Neural cell (in vitro differentiated cells): Measurements from ENCODE around the gene ADAT1. TPM values are rescaled to one million over a fixed set of nuclear protein-coding genes. Genes with fewer than 3 reads are reported as not detected.

Source experiments
- H2AFZ ChIP-seq: fragments of 200-600, 300-800 bp; sonication (generic), shearing (Covaris generic); 2 replicates; pipeline ENCODE4 v1.6.0; 2014; ENCODE audit warnings: low read depth, mild to moderate bottlenecking, antibody characterized with exemption, low read length, moderate library complexity
- H3F3A ChIP-seq: fragments of 200-600 bp; shearing (Covaris generic); 2 replicates; pipeline ENCODE4 v1.6.1; 2016; ENCODE audit warnings: mild to moderate bottlenecking, moderate library complexity, mixed read lengths, antibody characterized with exemption, low read length; ENCODE audit not compliant: insufficient read depth, poor library complexity, severe bottlenecking
- H3K27ac ChIP-seq: fragments of 200-600, 300-800 bp; sonication (generic), shearing (Covaris generic); 2 replicates; pipeline ENCODE4 v1.5.1; 2014; ENCODE audit warnings: mild to moderate bottlenecking, low read length, moderate library complexity
- H3K27me3 ChIP-seq: fragments of 300-800, 200-600 bp; sonication (generic), shearing (Covaris generic); 2 replicates; pipeline ENCODE4 v1.6.0; 2014; ENCODE audit warnings: mild to moderate bottlenecking, low read depth, low read length, moderate library complexity; ENCODE audit not compliant: insufficient read depth
- H3K36me3 ChIP-seq: fragments of 300-800, 200-600 bp; sonication (generic), shearing (Covaris generic); 2 replicates; pipeline ENCODE4 v1.5.1; 2014; ENCODE audit warnings: mild to moderate bottlenecking, antibody characterized with exemption, low read length, moderate library complexity; ENCODE audit not compliant: insufficient read depth
- H3K4me2 ChIP-seq: fragments of 300-800, 200-600 bp; sonication (generic), shearing (Covaris generic); 2 replicates; pipeline ENCODE4 v1.6.0; 2014; ENCODE audit warnings: mild to moderate bottlenecking, low read length
- H3K4me3 ChIP-seq: fragments of 300-800, 200-600 bp; sonication (generic), shearing (Covaris generic); 2 replicates; pipeline ENCODE4 v1.5.1; 2014; ENCODE audit warnings: mild to moderate bottlenecking, low read length, moderate library complexity
- H3K79me2 ChIP-seq: fragments of 200-600 bp; shearing (Covaris generic); replicated peaks from 2 replicates; pipeline ENCODE4 v1.6.0; 2014; ENCODE audit warnings: mild to moderate bottlenecking, low read length, moderate library complexity; ENCODE audit not compliant: insufficient read depth
- H3K9ac ChIP-seq: fragments of 300-800, 200-600 bp; sonication (generic), shearing (Covaris generic); 2 replicates; pipeline ENCODE4 v1.6.1; 2016; ENCODE audit warnings: mild to moderate bottlenecking, low read length, mixed read lengths
- H3K9me2 ChIP-seq: fragments of 200-600 bp; shearing (Covaris generic); 2 replicates; pipeline ENCODE4 v1.6.1; 2016; ENCODE audit warnings: mild to moderate bottlenecking, low read length, mixed read lengths; ENCODE audit not compliant: insufficient read depth
- H3K9me3 ChIP-seq: fragments of 200-600, 300-800 bp; sonication (generic), shearing (Covaris generic); 2 replicates; pipeline ENCODE4 v1.6.1; 2016; ENCODE audit warnings: mild to moderate bottlenecking, mixed run types, low read length, moderate library complexity, mixed read lengths
- H4K20me1 ChIP-seq: fragments of 200-600 bp; shearing (Covaris generic); 2 replicates; pipeline ENCODE4 v1.6.1; 2016; ENCODE audit warnings: mild to moderate bottlenecking, mixed run types; ENCODE audit not compliant: insufficient read depth
- CTCF ChIP-seq: fragments of 450-650 bp; IDR thresholded peaks from 2 replicates; pipeline ENCODE4 v1.5.1; 2014; ENCODE audit warnings: antibody characterized with exemption, mild to moderate bottlenecking, moderate library complexity; ENCODE audit not compliant: poor library complexity, severe bottlenecking
- EP300 ChIP-seq: fragments of 450-650 bp; conservative IDR thresholded peaks from 2 replicates; pipeline ENCODE4 v1.6.1; 2014; ENCODE audit warnings: antibody characterized with exemption, mild to moderate bottlenecking, moderate library complexity; ENCODE audit not compliant: poor library complexity, severe bottlenecking
- EZH2 ChIP-seq: fragments of 200-600, 300-800 bp; shearing (Covaris generic), sonication (generic); IDR thresholded peaks from 2 replicates; pipeline ENCODE4 v1.6.1; 2014; ENCODE audit warnings: antibody characterized with exemption, low read length, borderline replicate concordance, mild to moderate bottlenecking; ENCODE audit not compliant: insufficient read depth, poor library complexity, severe bottlenecking
- MXI1 ChIP-seq: fragments of 450-650 bp; conservative IDR thresholded peaks from 2 replicates; pipeline ENCODE4 v1.6.1; 2014; ENCODE audit warnings: antibody characterized with exemption, mild to moderate bottlenecking; ENCODE audit not compliant: poor library complexity, severe bottlenecking
- POLR2AphosphoS5 ChIP-seq: IDR thresholded peaks from 2 replicates; pipeline ENCODE4 v1.6.1; 2012
- RAD21 ChIP-seq: fragments of 450-650 bp; conservative IDR thresholded peaks from 2 replicates; pipeline ENCODE4 v1.6.1; 2014; ENCODE audit warnings: antibody characterized with exemption, mild to moderate bottlenecking, moderate library complexity
- SMC3 ChIP-seq: fragments of 450-650 bp; conservative IDR thresholded peaks from 2 replicates; pipeline ENCODE4 v1.6.1; 2014; ENCODE audit warnings: antibody characterized with exemption, mild to moderate bottlenecking, moderate library complexity; ENCODE audit not compliant: poor library complexity
- TAF1 ChIP-seq: IDR thresholded peaks from 2 replicates; pipeline ENCODE4 v1.6.1; 2012; ENCODE audit warnings: low read depth
- polyA plus RNA-seq: library from polyadenylated mRNA; depleted of rRNA; stranded (reverse); fragments of >200 nt; gene quantifications from 2 replicates; pipeline ENCODE4 v1.2.3, GENCODE V29; 2014
- TF ChIP-seq, protein P1 (sequence below): IDR thresholded peaks from 2 replicates; pipeline ENCODE4 v1.6.1; 2012; ENCODE audit warnings: borderline replicate concordance

The ADAT1 gene
- polyA plus RNA-seq, 1 donor from 2014 or later = 62.8 TPM

GRCh38 chr16:75552951-75553350 lies 70.1 kb downstream of the ADAT1 start:
- no peak for TF ChIP-seq TAF1
- TF ChIP-seq CTCF = no peak
- Histone ChIP-seq H3K4me2 (no peak overlapping the region), H3K4me3 (no peak overlapping the region), H2AFZ (no peak overlapping the region), H3K9me2 (no peaks in the 10 kb centered on the region), H3K27ac (no peak overlapping the region), H3K79me2 (peaks cover 5% of the 10 kb centered on the region), H4K20me1 (no peaks in the 10 kb centered on the region), H3K27me3 (no peaks in the 10 kb centered on the region), H3K36me3 (no peaks in the 10 kb centered on the region), H3F3A (no peaks in the 10 kb centered on the region), H3K9ac (no peak overlapping the region), H3K9me3 (no peaks in the 10 kb centered on the region)

GRCh38 chr16:75550211-75550662 lies 72.8 kb downstream of the ADAT1 start:
- TF ChIP-seq SMC3 = no peak
- TF ChIP-seq CTCF = no peak
- no peak for TF ChIP-seq EZH2
- TF ChIP-seq TAF1 = no peak
- no peak for TF ChIP-seq EP300
- TF ChIP-seq, protein P1, sequence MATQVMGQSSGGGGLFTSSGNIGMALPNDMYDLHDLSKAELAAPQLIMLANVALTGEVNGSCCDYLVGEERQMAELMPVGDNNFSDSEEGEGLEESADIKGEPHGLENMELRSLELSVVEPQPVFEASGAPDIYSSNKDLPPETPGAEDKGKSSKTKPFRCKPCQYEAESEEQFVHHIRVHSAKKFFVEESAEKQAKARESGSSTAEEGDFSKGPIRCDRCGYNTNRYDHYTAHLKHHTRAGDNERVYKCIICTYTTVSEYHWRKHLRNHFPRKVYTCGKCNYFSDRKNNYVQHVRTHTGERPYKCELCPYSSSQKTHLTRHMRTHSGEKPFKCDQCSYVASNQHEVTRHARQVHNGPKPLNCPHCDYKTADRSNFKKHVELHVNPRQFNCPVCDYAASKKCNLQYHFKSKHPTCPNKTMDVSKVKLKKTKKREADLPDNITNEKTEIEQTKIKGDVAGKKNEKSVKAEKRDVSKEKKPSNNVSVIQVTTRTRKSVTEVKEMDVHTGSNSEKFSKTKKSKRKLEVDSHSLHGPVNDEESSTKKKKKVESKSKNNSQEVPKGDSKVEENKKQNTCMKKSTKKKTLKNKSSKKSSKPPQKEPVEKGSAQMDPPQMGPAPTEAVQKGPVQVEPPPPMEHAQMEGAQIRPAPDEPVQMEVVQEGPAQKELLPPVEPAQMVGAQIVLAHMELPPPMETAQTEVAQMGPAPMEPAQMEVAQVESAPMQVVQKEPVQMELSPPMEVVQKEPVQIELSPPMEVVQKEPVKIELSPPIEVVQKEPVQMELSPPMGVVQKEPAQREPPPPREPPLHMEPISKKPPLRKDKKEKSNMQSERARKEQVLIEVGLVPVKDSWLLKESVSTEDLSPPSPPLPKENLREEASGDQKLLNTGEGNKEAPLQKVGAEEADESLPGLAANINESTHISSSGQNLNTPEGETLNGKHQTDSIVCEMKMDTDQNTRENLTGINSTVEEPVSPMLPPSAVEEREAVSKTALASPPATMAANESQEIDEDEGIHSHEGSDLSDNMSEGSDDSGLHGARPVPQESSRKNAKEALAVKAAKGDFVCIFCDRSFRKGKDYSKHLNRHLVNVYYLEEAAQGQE = no peak
- TF ChIP-seq MXI1 = no peak
- TF ChIP-seq POLR2AphosphoS5 = no peak
- no peak for TF ChIP-seq RAD21
- H3K9me2 ChIP-seq = no peaks in the 10 kb centered on the region
- H3K27me3 ChIP-seq = no peaks in the 10 kb centered on the region
- H3K4me3 ChIP-seq = no peak overlapping the region
- H4K20me1 ChIP-seq = no peaks in the 10 kb centered on the region
- no peaks in the 10 kb centered on the region for H3K36me3 ChIP-seq
- H3K9me3 ChIP-seq = no peaks in the 10 kb centered on the region
- no peak overlapping the region for H3K4me2 ChIP-seq
- H2AFZ ChIP-seq = no peak overlapping the region
- H3K27ac ChIP-seq = no peak overlapping the region
- peaks cover 5% of the 10 kb centered on the region for H3K79me2 ChIP-seq
- H3K9ac ChIP-seq = no peak overlapping the region
- no peaks in the 10 kb centered on the region for H3F3A ChIP-seq

Other genes starting within 250 kb of the ADAT1 start
- 197 and 201 TPM in 2 replicates for gene CFDP1, start 189.8 kb downstream of the ADAT1 start, polyA plus RNA-seq
- 32.2 and 35.9 TPM in 2 replicates for gene TMEM170A, start 158.6 kb downstream of the ADAT1 start, polyA plus RNA-seq
- 0.02 TPM in 1 of 2 replicates, not detected in the other for gene CHST6, start 127.8 kb downstream of the ADAT1 start, polyA plus RNA-seq
- 0.84 and 2.7 TPM in 2 replicates for gene CHST5, start 87.2 kb downstream of the ADAT1 start, polyA plus RNA-seq
- gene TMEM231, start 67.0 kb downstream of the ADAT1 start, polyA plus RNA-seq = 19.6 and 25.6 TPM in 2 replicates
- 299 and 344 TPM in 2 replicates for gene GABARAPL2, start 56.9 kb downstream of the ADAT1 start, polyA plus RNA-seq
- 151 and 159 TPM in 2 replicates for gene KARS1, start 24.4 kb upstream of the ADAT1 start, polyA plus RNA-seq
- 706 and 752 TPM in 2 replicates for gene TERF2IP, start 24.5 kb upstream of the ADAT1 start, polyA plus RNA-seq
- not detected in 2 replicates for gene CPHXL2, start 53.7 kb upstream of the ADAT1 start, polyA plus RNA-seq
- not detected in 2 replicates for gene DUXB, start 78.2 kb upstream of the ADAT1 start, polyA plus RNA-seq
- not detected in 2 replicates for gene CPHXL, start 103.2 kb upstream of the ADAT1 start, polyA plus RNA-seq